ENCODE measurements around the gene P2RY14.
A peak's percentile ranks its signal among the peaks of the same experiment; 100 is the strongest.
"Not testable (repeated sequence)": the region's sequence is repeated elsewhere in the genome, so short reads cannot be mapped to it uniquely, and the experiment has no call there.

P2RY14 gene

GRCh38 chr3:151182349-151183079 lies 95.8 kb downstream of the P2RY14 start:
- no peak for TF ChIP-seq CTCF (IDR thresholded peaks at IDR 0.05)
- no peaks in the 10 kb centered on the region for H3K9me3 ChIP-seq
- H3K4me1 ChIP-seq (ENCODE audit: control insufficient read depth in 1 of 2, insufficient read depth in 1 of 2, low read depth in 1 of 2, low read length in 1 of 2) = no peaks in the 10 kb centered on the region
- H3K4me3 ChIP-seq (ENCODE audit: low read depth in 1 of 2, low read length in 1 of 2) = no peak overlapping the region
- no peak overlapping the region for H3K27ac ChIP-seq
- H3K27me3 ChIP-seq = no peaks in the 10 kb centered on the region
- H3K36me3 ChIP-seq = no peaks in the 10 kb centered on the region

- Histone ChIP-seq H3K4me1 (ENCODE audit: control insufficient read depth in 1 of 2, insufficient read depth in 1 of 2, low read depth in 1 of 2, low read length in 1 of 2) (peaks cover 0 to 5% of the 10 kb centered on the region in 2 experiments), H3K36me3 (no peaks in the 10 kb centered on the region), H3K9me3 (no peaks in the 10 kb centered on the region), H3K27me3 (no peaks in the 10 kb centered on the region), H3K27ac (no peak overlapping the region), H3K4me3 (ENCODE audit: low read depth in 1 of 2, low read length in 1 of 2) (no peak overlapping the region)
- TF ChIP-seq CTCF (IDR thresholded peaks at IDR 0.05) = no peak
Observed at GRCh38 chr3:151178208-151178845, 100.0 kb downstream of the P2RY14 start.

GRCh38 chr3:151175952-151176351 lies 102.4 kb downstream of the P2RY14 start:
- TF ChIP-seq CTCF (IDR thresholded peaks at IDR 0.05) = no peak
- Histone ChIP-seq H3K36me3 (no peaks in the 10 kb centered on the region), H3K27ac (no peak overlapping the region), H3K4me1 (ENCODE audit: control insufficient read depth in 1 of 2, insufficient read depth in 1 of 2, low read depth in 1 of 2, low read length in 1 of 2) (peaks cover 10 to 15% of the 10 kb centered on the region in 2 experiments), H3K4me3 (ENCODE audit: low read depth in 1 of 2, low read length in 1 of 2) (no peak overlapping the region), H3K27me3 (no peaks in the 10 kb centered on the region), H3K9me3 (no peaks in the 10 kb centered on the region)

GRCh38 chr3:151174351-151174750 lies 104.0 kb downstream of the P2RY14 start:
- no peaks in the 10 kb centered on the region for H3K9me3 ChIP-seq
- TF ChIP-seq CTCF (IDR thresholded peaks at IDR 0.05) = no peak
- H3K4me1 ChIP-seq (ENCODE audit: control insufficient read depth in 1 of 2, insufficient read depth in 1 of 2, low read depth in 1 of 2, low read length in 1 of 2) = peaks cover 26 to 31% of the 10 kb centered on the region in 2 experiments
- H3K27ac ChIP-seq = no peak overlapping the region
- H3K36me3 ChIP-seq = no peaks in the 10 kb centered on the region
- H3K4me3 ChIP-seq (ENCODE audit: low read depth in 1 of 2, low read length in 1 of 2) = no peak overlapping the region
- H3K27me3 ChIP-seq = no peaks in the 10 kb centered on the region

GRCh38 chr3:151171145-151171757 lies 107.1 kb downstream of the P2RY14 start:
- peak overlapping the region; percentile 83 for H3K27ac ChIP-seq
- H3K36me3 ChIP-seq = no peaks in the 10 kb centered on the region
- TF ChIP-seq CTCF (IDR thresholded peaks at IDR 0.05) = no peak
- H3K4me1 ChIP-seq (ENCODE audit: control insufficient read depth in 1 of 2, insufficient read depth in 1 of 2, low read depth in 1 of 2, low read length in 1 of 2) = peaks cover 39 to 47% of the 10 kb centered on the region in 2 experiments
- H3K4me3 ChIP-seq (ENCODE audit: low read depth in 1 of 2, low read length in 1 of 2) = no peak overlapping the region
- H3K27me3 ChIP-seq = no peaks in the 10 kb centered on the region
- no peaks in the 10 kb centered on the region for H3K9me3 ChIP-seq

- not testable (repeated sequence) for H3K27me3 ChIP-seq, H3K36me3 ChIP-seq, H3K9me3 ChIP-seq
- H3K4me1 ChIP-seq (ENCODE audit: control insufficient read depth in 1 of 2, insufficient read depth in 1 of 2, low read depth in 1 of 2, low read length in 1 of 2) = peaks cover 39 to 47% of the 10 kb centered on the region in 2 experiments
- peak overlapping the region; percentile 37 to 38 for H3K4me3 ChIP-seq (ENCODE audit: low read depth in 1 of 2, low read length in 1 of 2)
- peak overlapping the region; percentile 83 for H3K27ac ChIP-seq
Observed at GRCh38 chr3:151169948-151170679, 108.2 kb downstream of the P2RY14 start.

Data from neutrophil (primary cell).